NCI-H2196 (cell line): ENCODE results near the gene PRR7.
A peak's percentile ranks its signal among the peaks of the same experiment; 100 is the strongest.

ENCODE experiments used
- DNase-seq: peaks from one replicate; lab custom pipeline; 2025; ENCODE audit not compliant: unreplicated experiment; lab: John Stamatoyannopoulos, UW

Gene PRR7

DNA sequence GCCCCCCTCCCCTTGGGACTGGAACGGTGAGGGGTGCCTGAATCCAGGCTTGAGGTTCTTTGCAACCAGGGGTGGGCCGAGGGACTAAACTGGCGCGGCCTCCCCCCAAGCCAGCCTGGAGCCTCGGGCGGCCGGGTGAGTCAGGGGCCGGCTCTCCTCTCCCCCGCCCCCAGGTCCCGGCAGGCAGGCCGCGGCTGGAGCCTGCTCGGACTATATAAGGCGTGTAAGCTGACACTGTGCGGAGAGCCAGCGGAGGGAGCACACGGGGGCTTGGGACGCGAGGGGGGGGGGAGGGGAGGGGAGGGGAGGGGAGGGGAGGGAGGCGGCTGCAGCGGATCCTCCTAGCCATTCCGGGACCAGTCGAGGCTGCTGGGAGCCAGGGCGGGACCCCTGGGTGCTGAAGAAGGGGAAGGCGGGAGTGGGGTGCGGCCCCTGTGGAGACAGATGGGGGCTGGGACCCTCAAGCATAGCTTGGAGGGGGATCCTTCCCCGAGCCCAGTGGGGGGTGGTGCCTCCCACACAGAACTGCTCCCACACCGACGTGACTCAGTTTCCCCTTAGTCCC, 50.2 kb downstream of the PRR7 start:
- DNase-seq = peak; percentile 56

DNA sequence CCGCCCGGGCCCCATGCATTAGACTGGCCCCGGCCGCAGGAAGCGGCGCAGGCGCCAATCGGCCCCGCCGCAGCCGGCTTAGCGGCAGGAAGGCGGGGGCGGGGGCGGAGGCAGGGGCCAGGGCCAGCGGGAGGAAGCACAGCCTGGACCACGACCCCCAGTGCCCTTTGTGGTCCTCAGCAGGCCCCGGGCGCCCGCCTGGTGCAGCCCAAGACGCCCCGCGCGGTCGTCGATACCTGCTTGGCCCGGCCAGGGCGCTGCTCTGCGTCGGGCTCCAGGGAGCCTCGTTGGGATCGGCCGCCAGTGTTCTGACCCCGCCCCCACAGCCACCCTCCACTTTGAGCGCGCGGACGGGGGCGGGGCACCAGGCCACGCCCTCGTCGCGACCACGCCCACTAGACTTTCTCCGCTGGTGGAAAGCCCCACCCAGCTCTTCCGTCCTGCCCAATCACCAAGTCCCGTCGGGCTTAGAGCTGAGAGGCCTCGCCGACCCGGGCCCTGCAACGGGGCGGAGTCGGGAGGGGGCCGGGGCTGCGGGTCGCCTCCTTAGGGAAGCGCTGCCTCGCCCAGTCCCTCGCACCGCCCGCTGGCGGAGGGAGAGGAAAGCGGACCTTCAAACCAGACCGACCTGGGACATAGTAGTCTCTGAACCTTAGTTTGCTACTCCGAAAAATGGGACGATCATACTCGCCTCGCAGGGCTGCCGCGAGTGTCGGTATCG, 50.8 kb downstream of the PRR7 start, which contains the start of gene PDLIM7:
PDLIM7 (minus strand) TSS at position 313 of the 721 bp plus-strand sequence. CDS start 1,092 bp downstream, outside the sequence.
- peak; percentile 95 for DNase-seq

DNA sequence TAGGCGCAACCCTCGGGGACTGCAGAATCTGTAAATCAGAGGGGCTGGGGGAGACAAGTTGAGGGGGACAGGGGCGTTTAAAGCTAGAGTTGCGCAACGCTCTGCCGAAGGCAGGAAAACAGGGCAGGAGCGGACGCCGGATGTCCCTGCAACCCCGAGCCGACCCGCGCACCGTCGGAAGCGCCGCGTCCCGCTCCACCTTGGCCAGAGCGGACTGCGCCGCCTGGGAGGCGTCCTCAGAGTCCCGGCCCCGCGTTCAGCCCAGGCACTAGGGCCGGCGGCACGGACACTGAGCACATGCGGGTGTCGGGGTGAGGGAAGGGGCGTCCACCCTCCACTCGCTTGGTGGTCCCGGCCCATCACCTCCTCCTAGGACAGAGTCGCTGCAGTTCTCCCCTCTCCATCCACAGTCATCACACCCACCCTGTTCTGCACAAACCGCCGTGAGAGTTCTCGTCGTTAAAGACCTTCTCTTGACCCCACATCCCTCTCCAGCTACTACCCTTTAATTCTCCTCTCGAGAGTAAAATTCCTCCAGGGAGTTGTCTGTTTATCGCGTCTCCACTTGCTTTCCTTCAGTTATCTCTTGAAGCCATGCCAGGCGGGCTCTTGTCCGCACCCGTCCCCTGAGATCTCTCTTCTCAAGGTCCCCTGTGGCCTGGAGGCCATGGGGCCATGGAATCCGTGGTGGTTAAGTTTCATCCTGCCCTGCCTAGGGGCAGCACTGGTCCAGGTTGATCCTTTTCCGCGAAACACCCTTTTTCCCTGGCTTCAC, 51.6 kb downstream of the PRR7 start:
- DNase-seq = peak; percentile 12

DNA sequence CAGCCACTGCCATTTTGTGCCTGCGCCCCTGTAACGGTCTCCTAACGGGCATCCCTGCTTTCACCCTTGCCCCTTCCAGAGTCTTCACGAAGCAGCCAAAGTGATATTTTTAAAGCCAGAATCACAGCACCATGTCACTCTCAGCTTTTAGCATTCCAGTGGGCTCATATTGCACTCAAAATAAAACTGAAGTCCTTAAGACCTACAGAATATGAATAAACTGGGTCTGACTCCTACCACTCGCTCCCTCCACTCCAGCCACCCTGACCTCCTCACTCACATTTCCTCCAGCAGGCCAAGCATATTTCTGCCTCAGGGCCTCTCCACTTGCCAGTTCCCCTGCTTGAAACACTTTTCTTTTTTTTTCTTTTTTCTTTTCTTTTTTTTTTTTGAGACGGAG, 53.2 kb downstream of the PRR7 start:
- no peak for DNase-seq

DNA sequence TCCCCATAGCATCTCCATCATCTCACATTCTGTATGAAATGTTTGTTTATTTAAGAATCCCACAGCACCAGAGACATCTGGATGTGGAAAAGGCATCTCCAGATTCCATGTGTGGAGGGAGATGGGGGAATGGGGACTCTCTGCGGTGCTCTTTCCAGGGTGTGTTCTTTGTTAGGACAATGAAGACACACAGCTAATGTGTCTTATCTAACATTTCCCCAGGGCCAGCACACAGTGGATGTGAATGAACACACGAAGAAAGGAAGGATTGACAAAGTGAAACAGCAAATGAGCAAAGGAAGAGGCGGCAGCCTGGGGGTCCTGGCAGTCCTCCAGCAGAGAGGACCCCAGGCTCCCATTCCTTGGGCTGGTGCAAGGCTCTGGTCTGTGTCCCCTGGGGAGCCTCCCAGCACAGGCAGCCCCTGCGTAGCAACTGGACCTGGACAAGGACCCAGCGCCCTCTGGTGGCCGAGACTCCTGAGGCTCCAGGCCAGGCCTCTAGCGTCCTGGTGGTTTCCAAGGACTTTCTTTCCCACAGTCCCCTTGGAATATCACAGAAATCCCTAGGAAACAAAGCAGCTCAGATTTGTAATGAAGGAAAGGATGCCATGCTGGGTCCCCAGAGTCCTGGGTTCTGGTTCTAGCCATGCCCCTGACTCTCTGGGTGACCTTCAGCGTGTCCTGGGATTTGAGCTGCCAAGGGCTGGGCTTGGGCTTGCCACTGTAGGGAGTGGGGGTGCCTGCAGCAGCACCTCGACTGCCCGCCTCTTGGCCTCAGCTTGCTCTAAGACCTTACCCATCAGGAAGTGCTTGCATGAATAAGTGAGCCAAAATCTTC, 54.3 kb downstream of the PRR7 start:
- DNase-seq = peak; percentile 88

DNA sequence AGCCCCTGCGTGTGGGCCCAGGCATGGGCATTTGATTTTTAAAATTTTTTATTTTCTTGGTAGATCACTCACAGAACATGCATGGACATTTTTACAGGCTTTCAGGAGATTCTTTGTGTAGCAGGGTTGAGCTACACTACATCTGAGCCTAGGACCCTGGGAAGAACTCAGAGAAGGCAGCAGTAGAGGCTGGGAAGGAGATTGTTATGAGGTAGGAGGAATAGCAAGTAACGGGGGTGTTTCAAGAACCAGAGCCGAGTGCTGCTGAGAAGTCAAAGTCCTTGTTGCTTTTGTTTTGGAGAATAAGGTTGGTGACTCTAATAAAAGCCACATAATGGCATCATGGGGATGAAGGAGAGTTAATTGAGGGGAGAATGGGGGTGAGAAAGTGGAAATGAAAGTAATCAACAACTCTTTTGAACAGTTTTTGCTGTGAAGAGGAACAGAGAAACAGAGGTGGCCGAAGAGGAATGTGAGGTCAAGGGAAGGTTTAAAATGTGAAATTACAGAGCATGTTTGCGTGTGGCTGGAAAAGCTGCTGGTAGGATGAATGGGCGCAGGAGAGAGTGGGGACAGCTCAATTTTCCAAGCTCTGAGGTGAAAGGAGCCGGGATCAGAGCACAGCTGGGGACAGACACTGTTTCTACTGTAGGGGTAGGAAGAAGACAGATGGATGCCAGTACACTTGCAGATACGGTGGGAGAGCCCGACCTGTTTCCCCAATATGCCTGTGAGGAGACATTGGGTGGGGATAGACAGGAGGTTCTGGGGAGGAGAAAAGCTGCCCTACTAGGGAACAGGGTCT, 55.5 kb downstream of the PRR7 start:
- DNase-seq = no peak

DNA sequence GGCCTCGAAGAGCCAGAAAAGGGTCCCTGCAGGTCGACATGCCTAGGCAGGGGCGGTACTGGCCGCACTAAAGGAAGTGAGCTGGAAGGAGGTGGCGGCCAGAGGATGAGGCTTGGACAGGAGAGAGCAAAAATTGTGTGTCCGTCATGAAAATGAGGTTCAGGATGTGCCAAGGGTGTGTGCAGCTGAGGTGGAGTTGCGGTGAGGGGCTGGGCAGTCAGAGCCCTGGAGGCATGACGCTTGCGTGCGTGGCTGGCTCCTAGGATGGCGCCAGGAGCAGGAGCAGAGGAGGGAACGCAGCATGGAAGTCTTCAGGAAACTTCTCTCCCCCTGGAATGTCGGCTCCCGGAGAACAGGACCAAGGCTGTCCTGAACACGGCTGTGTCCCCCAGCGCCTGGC, 56.3 kb downstream of the PRR7 start:
- no peak for DNase-seq

DNA sequence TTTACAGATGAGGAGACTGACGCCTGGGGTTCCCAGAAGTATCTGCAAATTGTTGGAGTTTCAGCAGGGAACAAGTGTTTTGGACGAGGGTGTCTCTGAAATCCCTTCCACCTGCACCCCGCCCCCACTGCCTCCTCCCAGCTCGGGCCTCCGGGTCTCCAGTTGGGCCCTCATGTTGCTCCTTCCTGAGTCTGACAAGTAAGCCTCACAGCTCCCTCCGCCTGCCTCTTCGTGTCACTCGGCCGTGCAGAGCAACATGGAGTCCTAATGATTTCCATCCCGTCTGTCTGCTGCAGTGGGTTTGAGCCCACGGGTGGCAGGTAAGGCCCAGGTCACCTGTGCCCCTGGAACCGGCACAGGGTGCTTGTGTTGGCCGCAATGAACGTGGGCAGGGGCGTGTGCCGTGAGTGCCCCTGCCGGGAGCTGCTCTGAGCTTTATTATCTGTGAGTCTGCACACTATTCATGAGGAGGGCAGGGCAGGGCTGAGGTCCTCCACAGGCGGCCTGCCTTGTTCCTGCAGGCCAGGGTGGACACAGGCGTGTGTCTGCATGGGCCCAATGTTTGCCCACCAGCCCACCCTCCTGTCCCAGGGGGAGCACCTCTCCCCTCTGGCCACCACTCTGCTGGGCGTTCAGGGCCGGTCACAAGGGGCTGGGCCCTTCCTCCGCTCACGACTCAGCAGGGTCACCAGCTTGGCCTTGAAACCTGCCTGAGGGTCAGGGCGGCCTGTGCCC, 56.9 kb downstream of the PRR7 start:
- DNase-seq = no peak

DNA sequence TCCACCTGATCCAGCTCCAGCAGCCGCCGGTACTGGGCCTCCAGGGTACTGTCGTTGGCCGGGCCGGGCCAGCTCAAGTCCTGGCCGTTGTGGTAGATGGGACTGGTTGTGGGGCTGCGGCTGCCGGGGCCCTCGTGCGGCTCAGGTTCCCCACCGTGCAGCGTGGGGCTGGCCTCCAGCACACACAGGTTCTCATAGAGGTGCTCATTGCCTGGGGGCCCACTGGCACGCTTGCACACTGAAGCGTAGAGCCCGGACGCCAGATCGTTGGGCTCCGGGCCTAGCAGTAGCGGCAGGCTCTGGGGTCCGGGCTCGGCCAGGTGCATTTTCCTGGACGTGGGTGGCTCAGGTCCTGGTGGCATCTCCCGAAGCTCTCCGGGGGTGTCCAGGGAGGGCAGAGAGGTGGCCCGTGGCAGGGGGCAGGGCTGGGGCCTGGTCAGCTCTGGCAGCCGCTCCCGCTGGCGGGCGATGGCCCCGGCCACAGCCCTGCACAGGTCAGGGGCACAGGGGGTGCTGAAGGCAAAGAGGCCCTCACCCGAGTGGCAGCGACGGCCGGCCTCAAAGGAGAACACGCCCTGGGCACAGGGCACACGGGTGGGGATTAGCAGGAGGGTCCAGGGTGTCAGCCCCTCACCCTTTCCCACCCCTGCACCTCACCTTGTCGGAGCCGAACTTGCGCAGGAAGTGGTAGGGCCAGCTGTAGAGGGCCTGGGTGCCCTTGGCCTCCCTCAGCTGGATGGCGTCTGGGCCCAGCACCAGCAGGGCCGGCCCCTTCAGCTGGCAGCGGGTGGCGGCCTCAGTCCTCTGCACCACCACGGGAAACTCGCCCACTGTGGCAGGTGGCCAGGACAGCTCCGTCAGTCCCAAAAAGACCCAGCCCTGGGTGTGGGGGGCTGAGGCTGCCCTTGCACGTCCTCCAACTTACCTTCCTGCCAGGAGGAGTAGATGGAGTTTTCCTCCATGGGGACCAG, 57.8 kb downstream of the PRR7 start:
- DNase-seq = no peak

DNA sequence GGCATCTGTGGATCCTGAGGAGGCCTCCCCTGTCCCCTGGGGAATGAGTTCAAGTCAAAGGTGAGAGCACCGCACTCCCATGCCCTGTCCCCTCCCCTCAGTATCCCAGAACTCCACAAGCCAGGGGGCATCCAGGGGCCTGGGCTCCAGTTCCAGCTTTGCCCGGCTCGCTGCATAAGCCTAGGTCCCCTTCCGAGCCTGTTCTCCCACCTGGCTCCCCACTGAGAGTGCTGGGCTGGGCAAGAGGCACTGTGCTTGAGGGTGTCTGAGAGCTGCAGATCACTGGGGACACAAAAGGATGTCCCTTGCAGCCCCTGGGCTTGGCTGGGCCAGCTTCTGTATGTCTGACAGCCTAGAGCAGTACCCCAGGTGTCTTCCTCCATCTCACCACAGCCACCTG, 58.5 kb downstream of the PRR7 start:
- DNase-seq = no peak
